Measurements from ENCODE around the gene FXR1. TPM values are rescaled to one million over a fixed set of nuclear protein-coding genes. Genes with fewer than 3 reads are reported as not detected.

The FXR1 gene
- total RNA-seq, 4 donors from 2014 or later, result 120 to 169 (median 130) TPM

DNA sequence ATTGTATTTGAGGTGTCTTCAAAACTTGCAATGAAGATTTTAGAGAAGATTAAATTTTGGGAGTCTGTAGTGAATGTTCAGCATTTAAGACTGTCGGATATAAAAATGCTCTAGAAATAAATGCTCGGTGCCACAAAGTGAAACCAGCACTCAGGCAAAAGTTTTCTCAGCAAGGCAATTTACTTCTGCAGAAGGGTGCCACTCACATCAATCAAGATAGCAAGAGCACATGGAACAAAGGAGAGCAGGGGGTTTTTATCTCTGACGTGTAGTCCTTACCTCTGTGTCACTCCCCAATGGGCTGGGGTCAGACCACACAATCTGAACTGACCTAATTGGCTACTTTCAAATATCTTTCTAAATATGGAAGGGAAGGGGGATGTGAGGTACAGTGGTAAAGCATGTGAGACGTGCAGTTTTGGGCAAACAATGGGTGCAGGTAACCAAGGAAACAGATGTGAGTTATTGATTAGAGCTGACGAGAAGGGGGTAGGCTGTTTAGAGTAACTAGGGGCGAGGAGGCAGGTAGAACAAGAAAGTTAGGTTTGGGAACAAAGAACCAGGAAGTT, 23.4 kb upstream of the FXR1 start:
- TF ChIP-seq CTCF (IDR thresholded peaks at IDR 0.05; ENCODE audit: low read depth), result no peak

DNA sequence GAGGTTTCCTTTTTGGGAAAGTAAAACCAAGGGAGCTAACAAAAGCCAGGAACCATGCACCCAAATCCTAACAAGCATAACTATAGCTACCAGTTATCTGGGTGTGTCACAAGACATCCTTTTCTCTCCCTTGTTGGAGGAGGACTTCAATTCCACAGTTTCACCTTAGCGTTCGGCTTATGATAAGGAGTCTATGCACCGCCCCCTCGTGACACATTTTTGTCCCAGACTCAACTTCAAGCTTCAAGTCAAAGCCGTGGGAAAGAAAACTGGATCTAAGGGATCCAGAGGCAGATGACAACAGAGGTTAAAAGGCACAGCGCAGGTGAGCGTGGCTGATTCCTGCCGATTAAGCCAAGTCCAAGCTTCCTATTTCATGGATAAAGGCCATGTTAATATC, 13.9 kb upstream of the FXR1 start:
- TF ChIP-seq CTCF (IDR thresholded peaks at IDR 0.05; ENCODE audit: low read depth), result no peak

DNA sequence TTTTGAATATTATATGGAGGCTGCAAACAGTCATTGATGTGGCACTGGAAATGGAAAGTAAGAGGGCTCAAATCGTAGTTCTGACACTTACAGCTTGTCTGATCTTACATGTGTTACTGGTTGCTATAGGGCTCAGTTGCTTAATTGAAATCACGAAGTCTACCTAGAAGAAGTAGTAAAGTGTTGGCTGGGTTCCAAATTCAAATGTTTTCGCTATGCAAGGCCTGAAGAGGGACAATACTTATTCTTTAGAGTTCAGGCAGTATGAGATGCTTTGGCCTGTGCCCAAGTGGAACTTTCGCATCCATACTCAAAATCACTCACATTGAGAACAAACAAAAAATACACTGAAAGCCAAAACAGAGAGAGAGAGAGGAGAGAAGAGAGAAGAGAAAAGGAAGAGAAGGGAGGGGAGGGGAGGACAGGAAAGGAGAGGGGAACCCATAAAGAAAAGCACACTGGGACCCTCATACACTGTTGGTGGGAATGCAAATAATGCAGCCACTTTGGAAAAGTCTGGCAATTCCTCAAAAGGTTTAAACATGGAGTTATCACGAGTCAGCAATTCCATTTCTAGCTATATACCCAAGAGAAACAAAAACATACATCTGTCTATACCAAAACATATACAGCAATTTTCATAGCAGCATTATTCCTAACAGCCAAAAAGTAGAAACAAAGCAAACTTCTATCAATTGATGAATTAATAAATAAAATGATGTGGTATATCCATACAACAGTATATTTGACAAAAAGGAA, 2.9 kb upstream of the FXR1 start:
- no peak for TF ChIP-seq CTCF (IDR thresholded peaks at IDR 0.05; ENCODE audit: low read depth)

DNA sequence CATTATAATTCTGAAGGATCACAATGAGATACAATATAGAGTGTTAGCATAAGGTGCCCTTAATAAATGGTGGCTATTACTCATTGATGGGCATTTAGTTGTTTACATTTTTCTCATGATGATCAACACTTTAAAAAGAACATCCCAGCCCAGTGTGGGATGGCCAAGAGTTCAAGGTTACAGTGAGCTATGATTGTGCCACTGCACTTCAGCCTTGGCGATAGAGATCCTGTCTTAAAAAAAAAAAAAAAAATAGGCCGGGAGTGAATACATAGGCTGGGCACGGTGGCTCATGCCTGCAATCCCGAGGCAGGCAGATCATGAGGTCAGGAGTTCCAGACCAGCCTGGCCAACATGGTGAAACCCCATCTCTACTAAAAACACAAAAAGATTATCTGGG, 1.6 kb upstream of the FXR1 start:
- TF ChIP-seq CTCF (IDR thresholded peaks at IDR 0.05; ENCODE audit: low read depth), result no peak

GRCh38 chr3:180911876-180912303, 580 bp upstream of the FXR1 start:
- TF ChIP-seq CTCF (IDR thresholded peaks at IDR 0.05; ENCODE audit: low read depth), result no peak

GRCh38 chr3:180913581-180914404, 1.3 kb downstream of the FXR1 start:
- TF ChIP-seq CTCF (IDR thresholded peaks at IDR 0.05; ENCODE audit: low read depth), result no peak

- no peak for TF ChIP-seq CTCF (IDR thresholded peaks at IDR 0.05; ENCODE audit: low read depth)
These were observed 6.1 kb downstream of the FXR1 start for GRCh38 chr3:180918542-180918941.
